Measurements from ENCODE around the gene ZNF506.
"Not testable (repeated sequence)": the region's sequence is repeated elsewhere in the genome, so short reads cannot be mapped to it uniquely, and the experiment has no call there.

- not testable (repeated sequence) for TF ChIP-seq CTCF, POLR2A (IDR thresholded peaks at IDR 0.05)
Observed at GRCh38 chr19:19785476-19785875, 36.1 kb downstream of the ZNF506 start.
